NT2/D1 (cell line): ENCODE results near the gene IFT80.

Experiments
- SUZ12 ChIP-seq: IDR thresholded peaks from 2 replicates; pipeline ENCODE4 v1.6.1; 2011; ENCODE audit not compliant: insufficient read length, insufficient read depth; ENCODE audit errors: extremely low read depth
- YY1 ChIP-seq: IDR thresholded peaks from 2 replicates; pipeline ENCODE4 v1.6.1; 2011; ENCODE audit not compliant: insufficient read length, insufficient read depth

DNA sequence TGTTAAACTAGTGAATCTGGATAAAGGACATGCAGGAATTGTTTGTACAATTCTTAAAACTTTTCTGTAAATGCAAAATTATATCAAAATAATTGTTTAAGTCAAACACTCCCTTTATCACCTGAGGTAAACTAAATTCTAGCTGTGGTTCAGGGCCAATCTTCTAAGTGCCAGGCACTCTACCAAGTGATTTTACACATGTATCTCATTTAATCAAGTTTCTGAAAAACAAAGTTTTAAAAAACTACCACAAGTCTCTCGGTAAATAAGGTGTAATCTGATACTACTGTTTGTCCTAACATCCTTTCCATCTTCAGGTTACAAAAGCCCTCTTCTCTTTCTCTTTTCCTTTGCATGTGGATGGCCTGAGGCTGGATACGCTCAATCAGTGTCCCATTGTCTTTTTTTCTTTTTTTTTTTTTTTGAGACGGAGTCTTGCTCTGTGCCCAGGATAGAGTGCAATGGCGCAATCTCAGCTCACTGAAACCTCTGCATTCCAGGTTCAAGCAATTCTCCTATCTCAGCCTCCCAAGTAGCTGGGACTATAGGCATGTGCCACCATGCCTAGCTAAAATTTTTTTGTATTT, 19.3 kb downstream of the IFT80 start:
- TF ChIP-seq YY1 (no peak), SUZ12 (no peak)
